Measurements from ENCODE around the gene PRPF38A. TPM values are rescaled to one million over a fixed set of nuclear protein-coding genes. Genes with fewer than 3 reads are reported as not detected.

Gene PRPF38A
- total and polyA plus RNA-seq, 2 donors from 2014 or later: 19.0 to 46.7 TPM

DNA sequence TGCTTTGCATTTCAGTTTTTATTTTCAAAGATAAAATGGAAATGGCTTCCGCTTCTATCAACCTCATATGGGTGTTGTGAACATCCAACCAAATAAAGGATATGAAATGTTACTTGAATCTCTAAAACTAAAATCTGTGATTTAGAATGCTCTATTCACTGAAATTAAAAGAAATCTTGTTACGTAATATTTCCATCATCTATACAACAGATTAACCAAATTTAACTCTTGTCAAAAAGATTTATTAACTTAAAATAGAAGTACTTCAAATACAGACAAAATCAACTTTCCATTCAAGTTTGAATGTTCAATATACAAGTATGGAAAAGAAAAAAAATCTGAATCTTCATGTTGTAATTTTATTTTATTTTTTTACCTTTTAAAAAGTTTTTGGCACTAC, 18.7 kb downstream of the PRPF38A start:
- Histone ChIP-seq H3K9me3 (ENCODE audit: control insufficient read depth in 2 of 3, insufficient read depth in 1 of 3, low read length in 3 of 3) (no peaks in the 10 kb centered on the region), H3K36me3 (ENCODE audit: control insufficient read depth in 2 of 3, insufficient read depth in 3 of 3, low read length in 3 of 3) (peaks cover 3 to 16% (median 14%) of the 10 kb centered on the region in 3 donors), H3K27me3 (ENCODE audit: control insufficient read depth, insufficient read depth, low read length) (no peaks in the 10 kb centered on the region), H3K27ac (ENCODE audit: low read depth in 2 of 2, low read length in 2 of 2) (no peak overlapping the region), H3K4me1 (ENCODE audit: control insufficient read depth in 2 of 3, insufficient read depth in 2 of 3, low read depth in 1 of 3, low read length in 3 of 3) (no peaks in the 10 kb centered on the region), H3K9ac (ENCODE audit: low read length in 3 of 3) (no peak overlapping the region), H3K4me3 (ENCODE audit: low read length in 3 of 3) (no peak overlapping the region)
- intact Hi-C loops (cut with DNase I): no loop called here
- peak; percentile 96 for FAIRE-seq
- TF ChIP-seq, protein P1, sequence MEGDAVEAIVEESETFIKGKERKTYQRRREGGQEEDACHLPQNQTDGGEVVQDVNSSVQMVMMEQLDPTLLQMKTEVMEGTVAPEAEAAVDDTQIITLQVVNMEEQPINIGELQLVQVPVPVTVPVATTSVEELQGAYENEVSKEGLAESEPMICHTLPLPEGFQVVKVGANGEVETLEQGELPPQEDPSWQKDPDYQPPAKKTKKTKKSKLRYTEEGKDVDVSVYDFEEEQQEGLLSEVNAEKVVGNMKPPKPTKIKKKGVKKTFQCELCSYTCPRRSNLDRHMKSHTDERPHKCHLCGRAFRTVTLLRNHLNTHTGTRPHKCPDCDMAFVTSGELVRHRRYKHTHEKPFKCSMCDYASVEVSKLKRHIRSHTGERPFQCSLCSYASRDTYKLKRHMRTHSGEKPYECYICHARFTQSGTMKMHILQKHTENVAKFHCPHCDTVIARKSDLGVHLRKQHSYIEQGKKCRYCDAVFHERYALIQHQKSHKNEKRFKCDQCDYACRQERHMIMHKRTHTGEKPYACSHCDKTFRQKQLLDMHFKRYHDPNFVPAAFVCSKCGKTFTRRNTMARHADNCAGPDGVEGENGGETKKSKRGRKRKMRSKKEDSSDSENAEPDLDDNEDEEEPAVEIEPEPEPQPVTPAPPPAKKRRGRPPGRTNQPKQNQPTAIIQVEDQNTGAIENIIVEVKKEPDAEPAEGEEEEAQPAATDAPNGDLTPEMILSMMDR (IDR thresholded peaks at IDR 0.05; ENCODE audit: borderline replicate concordance, extremely low read depth, insufficient read depth): no peak
- no peak for DNase-seq

DNA sequence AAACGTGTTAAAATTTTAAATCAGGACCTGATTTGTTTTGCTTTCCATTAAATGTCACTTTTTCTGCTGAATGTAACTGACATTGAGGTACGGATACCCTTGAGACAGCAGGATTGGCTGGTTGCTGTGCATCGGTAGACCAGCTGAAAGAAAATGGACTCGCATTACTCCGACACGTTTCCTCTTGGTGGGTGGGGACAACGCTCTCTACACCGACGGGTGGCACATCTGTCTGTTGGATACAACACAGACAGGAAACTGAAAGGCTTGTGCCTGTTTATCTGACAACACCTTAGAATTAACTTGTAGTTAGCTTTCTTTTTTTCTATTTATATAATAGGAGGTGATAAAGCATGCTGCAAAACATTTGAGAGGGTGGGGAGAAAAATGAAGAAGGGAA, 19.4 kb downstream of the PRPF38A start:
- Histone ChIP-seq H3K9ac (ENCODE audit: low read length in 3 of 3) (no peak overlapping the region), H3K4me1 (ENCODE audit: control insufficient read depth in 2 of 3, insufficient read depth in 2 of 3, low read depth in 1 of 3, low read length in 3 of 3) (no peaks in the 10 kb centered on the region), H3K9me3 (ENCODE audit: control insufficient read depth in 2 of 3, insufficient read depth in 1 of 3, low read length in 3 of 3) (no peaks in the 10 kb centered on the region), H3K36me3 (ENCODE audit: control insufficient read depth in 2 of 3, insufficient read depth in 3 of 3, low read length in 3 of 3) (peaks cover 2 to 10% (median 9%) of the 10 kb centered on the region in 3 donors), H3K4me3 (ENCODE audit: low read length in 3 of 3) (no peak overlapping the region), H3K27me3 (ENCODE audit: control insufficient read depth, insufficient read depth, low read length) (no peaks in the 10 kb centered on the region), H3K27ac (ENCODE audit: low read depth in 2 of 2, low read length in 2 of 2) (no peak overlapping the region)
- intact Hi-C loops (cut with DNase I): no loop called here
- FAIRE-seq: no peak
- TF ChIP-seq, protein P1 (IDR thresholded peaks at IDR 0.05; ENCODE audit: borderline replicate concordance, extremely low read depth, insufficient read depth): no peak
- no peak for DNase-seq

DNA sequence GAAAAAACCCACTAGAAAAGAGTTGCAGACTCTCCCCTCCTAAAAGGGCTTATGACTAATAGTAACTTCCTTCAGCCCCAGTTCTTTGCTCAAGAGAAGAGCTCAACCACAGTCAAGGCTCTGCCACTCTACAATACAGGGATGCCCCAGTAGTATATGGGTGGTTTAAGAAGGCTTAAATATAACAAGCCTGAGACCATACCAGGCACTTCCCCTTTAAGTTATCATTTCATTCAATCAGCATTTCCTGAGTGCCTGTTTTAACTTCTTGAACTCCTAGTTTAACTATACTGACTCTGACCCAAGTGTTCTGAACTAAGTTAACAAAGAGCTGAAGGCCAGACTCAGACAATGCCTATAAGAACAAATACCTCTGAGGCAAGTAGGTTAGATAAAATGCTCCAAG, 19.8 kb downstream of the PRPF38A start:
- H3K4me1 ChIP-seq (ENCODE audit: control insufficient read depth in 2 of 3, insufficient read depth in 2 of 3, low read depth in 1 of 3, low read length in 3 of 3): no peaks in the 10 kb centered on the region
- TF ChIP-seq, protein P1 (IDR thresholded peaks at IDR 0.05; ENCODE audit: borderline replicate concordance, extremely low read depth, insufficient read depth): no peak
- FAIRE-seq: no peak
- no peak overlapping the region for H3K9ac ChIP-seq (ENCODE audit: low read length in 3 of 3)
- intact Hi-C loops (cut with DNase I): no loop called here
- no peak overlapping the region for H3K27ac ChIP-seq (ENCODE audit: low read depth in 2 of 2, low read length in 2 of 2)
- no peaks in the 10 kb centered on the region for H3K9me3 ChIP-seq (ENCODE audit: control insufficient read depth in 2 of 3, insufficient read depth in 1 of 3, low read length in 3 of 3)
- H3K27me3 ChIP-seq (ENCODE audit: control insufficient read depth, insufficient read depth, low read length): no peaks in the 10 kb centered on the region
- no peak overlapping the region for H3K4me3 ChIP-seq (ENCODE audit: low read length in 3 of 3)
- no peak for DNase-seq
- H3K36me3 ChIP-seq (ENCODE audit: control insufficient read depth in 2 of 3, insufficient read depth in 3 of 3, low read length in 3 of 3): peaks cover 2 to 9% (median 7%) of the 10 kb centered on the region in 3 donors

DNA sequence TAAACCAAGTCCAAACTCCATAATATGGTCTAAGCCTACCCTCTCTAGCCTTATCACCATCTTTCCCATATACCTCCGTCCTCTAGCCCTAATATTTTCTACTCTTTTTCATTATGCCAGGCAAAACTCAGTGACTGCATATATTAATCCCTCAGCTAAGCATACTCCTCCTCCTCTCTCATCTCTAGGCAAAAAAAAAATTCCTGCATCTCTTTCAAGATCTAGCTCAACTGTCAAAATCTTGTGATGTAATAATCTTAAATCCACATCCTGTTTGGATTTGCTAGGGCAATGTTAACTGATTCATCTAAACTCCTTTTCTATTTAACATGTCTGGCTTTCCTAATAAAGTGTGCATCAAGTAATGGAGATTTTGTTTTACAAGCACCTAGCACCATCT, 20.4 kb downstream of the PRPF38A start:
- Histone ChIP-seq H3K27ac (ENCODE audit: low read depth in 2 of 2, low read length in 2 of 2) (no peak overlapping the region), H3K4me1 (ENCODE audit: control insufficient read depth in 2 of 3, insufficient read depth in 2 of 3, low read depth in 1 of 3, low read length in 3 of 3) (no peaks in the 10 kb centered on the region), H3K9ac (ENCODE audit: low read length in 3 of 3) (no peak overlapping the region), H3K36me3 (ENCODE audit: control insufficient read depth in 2 of 3, insufficient read depth in 3 of 3, low read length in 3 of 3) (peaks cover 2 to 9% (median 7%) of the 10 kb centered on the region in 3 donors), H3K9me3 (ENCODE audit: control insufficient read depth in 2 of 3, insufficient read depth in 1 of 3, low read length in 3 of 3) (no peaks in the 10 kb centered on the region), H3K4me3 (ENCODE audit: low read length in 3 of 3) (no peak overlapping the region), H3K27me3 (ENCODE audit: control insufficient read depth, insufficient read depth, low read length) (no peaks in the 10 kb centered on the region)
- intact Hi-C loops (cut with DNase I): no loop called here
- DNase-seq (no peak), FAIRE-seq (no peak)
- TF ChIP-seq, protein P1 (IDR thresholded peaks at IDR 0.05; ENCODE audit: borderline replicate concordance, extremely low read depth, insufficient read depth): no peak

Measured in kidney (tissue), 14 donors.